ENCODE data around the gene CSH2.
"Not testable (repeated sequence)": the region's sequence is repeated elsewhere in the genome, so short reads cannot be mapped to it uniquely, and the experiment has no call there.

Gene CSH2

DNA sequence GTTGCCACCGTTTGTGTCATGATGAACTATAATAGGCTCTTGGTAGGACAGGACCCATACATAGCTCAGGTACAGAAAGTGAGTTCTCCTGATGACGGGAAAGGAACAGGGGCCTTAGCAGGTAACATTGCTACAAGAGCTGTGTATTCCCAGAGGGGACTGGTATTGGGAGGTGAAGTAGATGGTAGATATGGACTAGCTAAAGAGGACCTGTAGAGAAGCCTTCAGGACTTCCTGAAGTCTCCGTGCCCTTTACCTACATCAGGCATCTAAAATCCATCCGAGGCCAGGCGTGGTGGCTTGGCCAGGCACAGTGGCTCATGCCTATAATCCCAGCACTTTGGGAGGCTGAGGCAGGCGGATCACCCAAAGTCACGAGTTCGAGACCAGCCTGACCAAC, 18.3 kb downstream of the CSH2 start:
- no peak for DNase-seq (ENCODE audit: low read depth in 2 of 2)

DNA sequence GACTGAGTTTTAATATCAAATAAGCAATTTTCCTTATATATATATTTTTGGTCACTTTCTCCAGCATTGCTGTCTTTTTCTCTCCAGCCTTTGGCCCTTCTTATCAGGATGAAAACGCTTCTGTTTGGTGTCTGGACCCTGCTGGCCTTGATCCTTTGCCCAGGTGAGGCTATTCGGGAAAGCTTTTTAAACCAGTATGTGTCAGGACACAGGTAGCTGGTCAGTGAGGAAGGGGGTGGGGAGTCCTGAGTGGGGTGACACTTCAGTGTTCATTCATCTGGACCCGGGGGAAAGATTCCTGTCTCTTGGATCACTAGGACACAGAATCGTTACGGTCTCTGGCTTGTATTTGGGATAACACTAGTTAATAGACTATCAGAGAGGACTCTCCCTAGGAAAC, 18.8 kb downstream of the CSH2 start:
- no peak for DNase-seq (ENCODE audit: low read depth in 2 of 2)

DNA sequence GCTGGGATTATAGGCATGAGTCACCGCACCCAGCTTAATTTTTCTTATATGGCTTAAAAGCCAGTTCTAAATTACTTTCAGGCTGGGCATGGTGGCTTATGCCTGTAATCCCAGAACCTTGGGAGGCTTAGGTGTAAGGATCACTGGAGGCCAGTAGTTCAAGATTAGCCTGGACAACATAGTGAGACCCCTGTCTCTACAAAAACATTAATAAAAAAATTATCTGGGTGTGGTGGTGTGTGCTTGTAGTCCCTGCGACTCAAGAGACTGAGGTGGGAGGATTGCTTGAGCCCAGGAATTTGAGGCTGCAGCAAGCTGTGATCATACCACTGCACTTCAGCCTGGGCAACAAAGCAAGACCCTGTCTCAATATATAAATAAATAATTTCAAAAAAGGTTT, 20.2 kb downstream of the CSH2 start:
- DNase-seq (ENCODE audit: low read depth in 2 of 2) = no peak

DNA sequence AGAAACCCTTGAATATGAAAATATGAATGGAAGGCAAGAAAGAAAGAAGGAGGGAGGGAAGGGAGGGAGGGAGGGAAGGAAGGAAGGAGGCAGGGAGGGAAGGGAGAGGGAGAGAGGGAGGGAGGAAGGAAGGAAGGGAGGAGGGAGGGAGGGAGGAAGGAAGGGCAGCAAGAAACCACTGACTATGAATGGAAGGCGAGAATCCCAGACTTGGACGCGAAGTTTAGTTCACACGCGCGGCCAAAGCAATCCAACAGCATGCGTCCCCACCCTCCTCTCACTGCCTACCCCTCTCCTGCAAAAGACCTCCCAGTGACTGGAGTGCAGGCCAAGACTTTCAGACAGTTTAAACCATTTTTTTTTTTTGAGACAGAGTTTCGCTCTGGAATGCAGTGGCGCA, 23.1 kb downstream of the CSH2 start:
- no peak for DNase-seq (ENCODE audit: low read depth in 2 of 2)

DNA sequence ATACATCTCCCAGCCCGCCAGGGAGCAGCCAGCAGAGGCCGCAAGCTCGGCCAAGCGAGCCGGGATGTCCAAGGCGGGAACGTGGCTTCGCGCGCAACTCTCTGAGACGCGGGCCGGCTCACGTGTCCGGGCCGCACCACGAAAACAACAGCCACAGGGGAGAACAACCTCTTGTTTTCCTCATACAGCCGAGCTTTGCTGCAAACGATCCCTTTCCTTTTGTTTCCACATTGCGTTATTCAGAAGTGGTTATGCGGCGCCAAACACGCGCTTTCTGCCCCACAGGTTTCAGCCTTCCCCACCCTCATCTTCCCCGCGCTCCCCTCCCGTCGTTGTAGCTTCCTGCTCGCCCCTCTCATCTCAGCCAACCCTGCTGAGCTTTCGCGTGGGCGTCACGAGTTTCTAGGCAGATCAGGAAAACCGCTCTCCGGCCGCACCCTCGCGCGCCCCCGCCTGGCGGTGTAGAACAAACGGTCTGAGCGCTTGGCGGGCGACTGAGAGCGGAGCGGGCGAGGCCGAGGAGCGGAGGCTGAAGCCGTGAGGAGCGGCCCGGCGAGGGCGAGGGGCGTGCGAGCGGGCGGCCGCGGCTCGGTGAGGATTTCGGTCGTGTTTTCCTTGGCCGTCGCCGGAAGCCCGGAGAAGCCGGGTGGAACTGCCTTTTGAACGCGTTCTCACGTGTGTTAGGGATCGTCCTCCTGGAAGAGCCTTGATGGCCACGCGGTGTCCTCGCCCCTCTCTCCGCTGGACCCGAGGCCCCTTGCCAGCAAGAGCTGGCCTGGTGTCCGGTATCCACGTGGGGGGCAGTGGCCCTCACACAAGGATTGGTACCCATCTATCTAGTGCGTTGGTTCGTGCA, 24.4 kb downstream of the CSH2 start:
- peak; percentile 96 to 97 for DNase-seq (ENCODE audit: low read depth in 2 of 2)

DNA sequence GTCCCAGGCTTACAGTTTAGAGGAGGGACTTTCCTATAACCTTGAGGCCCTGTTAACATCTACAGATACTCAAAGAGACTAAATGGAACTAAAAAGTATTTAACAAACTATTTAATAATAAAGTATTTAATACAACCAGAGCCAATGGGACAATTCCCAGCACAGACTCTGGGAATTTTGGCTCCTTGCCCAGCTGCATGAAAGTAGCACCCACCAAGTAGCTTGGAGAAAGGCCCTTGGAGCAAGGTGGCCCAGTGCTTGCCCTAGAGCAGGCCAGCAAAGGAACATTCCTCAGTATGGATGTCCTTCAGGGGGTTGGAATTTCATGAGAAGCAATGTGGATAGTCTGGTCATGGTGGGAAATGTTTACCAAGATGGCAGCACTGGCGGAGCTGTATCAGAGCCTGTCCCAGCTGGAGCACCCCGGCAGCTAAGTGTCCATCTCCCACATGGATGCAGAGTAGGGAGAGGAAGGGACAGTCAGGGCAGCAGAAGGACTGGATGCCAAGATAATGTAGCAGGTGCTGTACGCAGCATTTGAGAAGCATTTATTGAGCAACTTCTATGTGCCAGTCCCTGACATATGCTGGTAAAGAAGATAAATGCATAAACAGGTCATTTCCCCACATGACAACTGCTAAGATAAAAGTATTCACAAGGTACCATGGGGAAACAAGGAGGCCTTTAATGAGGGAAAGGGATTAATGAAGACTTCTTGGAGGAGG, 25.8 kb downstream of the CSH2 start:
- no peak for DNase-seq (ENCODE audit: low read depth in 2 of 2)

DNA sequence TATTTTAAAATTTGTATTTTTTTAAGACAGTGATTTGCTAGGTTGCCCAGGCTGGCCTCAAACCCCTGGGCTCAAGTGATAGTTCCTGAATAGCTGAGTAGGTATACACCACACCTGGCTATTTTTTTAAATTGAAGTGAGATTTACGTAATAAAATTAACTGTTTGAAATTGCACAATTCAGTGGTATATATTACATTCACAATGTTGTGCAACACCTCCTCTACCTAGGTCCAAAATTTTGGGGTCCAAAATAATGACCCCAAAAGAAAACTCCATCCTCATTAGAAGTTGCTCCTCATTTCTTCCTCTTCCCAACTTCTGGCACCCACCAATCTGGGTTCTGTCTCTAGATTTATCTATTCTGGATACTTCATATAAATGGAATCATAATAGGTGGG, 28.0 kb downstream of the CSH2 start:
- no peak for DNase-seq (ENCODE audit: low read depth in 2 of 2)

DNA sequence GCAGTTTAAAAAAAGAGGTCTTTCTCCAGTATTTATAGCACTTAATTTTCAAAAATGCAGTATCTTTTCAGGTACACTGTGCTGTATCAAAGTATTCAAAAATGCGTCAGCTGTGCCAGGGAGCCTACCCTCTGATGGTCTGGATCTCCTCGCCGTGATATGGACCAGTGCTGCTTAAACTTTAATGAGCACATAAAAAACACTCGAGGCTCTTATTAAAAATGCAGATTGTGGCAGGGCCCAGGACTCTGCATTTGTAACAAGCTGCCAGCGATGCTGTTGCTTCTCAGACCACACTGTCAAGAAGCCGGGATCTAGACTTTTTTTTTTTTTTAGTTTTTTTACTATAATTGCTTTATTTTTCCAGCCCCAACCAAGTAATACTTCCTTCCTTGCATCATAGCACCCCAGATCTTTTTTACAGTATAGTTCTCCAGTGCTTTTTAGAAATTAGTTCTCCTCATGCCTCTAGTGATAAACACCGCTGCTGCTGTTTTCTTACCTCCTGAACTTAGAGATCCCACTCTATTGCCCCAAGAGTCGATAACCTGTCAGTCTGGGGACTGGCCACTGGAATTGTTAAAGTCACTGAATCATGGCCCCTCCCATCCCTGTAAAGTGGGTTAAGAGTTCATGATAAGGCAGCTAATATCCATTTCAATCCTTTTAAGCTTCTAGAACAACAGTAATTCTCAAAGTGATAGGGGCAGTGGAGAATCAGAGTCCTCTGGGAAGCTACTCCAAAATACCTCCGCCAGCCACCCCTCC, 29.4 kb downstream of the CSH2 start:
- DNase-seq (ENCODE audit: low read depth in 2 of 2) = no peak

DNA sequence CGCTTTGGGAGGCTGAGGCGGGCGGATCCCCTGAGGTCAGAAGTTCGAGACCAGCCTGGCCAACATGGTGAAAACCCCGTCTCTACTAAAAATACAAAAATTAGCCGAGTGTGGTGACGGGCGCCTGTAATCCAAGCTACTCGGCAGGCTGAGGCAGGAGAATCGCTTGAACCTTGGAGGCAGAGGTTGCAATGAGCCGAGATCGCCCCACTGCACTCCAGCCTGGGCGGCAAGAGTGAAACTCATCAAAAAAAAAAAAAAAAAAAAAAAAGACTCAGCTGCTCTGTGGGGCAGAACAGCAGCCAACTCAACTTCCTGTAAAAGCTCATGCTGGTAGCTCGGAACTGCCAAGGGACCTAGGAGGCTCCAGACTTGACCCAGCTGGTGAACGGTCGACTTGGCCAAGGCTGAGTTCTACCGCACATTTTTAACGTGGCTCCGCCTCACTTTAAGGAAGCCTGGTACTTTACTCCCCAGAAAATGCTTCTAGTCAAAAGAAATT, 30.0 kb downstream of the CSH2 start:
- DNase-seq (ENCODE audit: low read depth in 2 of 2) = not testable (repeated sequence)

DNA sequence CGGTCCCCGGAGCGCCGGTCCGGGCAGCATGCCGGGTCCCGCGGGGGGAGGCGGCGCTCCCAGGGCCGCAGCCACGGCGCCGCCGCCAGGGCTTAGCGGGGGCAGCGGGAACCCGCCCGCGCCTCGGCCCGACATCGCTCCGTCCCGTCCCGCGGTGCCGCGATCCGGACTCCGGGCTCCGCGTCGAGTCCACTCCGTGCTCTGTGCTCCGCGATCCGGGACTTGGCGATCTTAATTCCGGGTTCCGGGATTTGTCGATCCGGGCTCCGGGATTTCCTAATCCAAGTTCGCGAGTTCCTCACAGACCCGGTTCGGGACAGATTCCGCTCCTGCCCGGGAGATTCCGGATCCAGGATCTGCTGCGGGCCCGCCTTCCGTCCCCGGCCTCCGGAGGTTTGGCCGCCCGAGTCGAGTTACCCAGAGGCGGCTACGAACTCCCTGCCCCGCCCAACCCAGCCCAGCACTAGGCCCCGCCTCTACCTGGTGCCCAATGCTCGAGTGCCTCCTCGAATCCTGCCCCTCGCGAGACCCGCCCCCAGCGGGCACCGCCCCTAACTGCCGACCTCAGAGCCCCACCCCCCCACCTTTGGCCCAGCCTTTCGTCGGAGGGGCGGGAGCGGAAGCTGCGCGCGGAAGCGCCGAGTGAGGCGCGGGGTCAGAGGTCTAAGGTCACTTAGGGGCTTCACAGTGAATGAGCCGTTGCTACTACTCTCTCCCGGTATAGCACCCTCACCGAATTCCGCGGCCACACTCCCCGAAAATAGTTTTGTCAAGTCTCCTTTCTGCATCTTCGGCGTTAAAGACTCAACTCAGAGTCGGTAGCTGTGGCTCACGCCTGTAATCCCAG, 30.7 kb downstream of the CSH2 start, which contains the start of gene SMARCD2:
SMARCD2 (minus strand) TSS at position 146 of the 847 bp plus-strand sequence; CDS start at position 135, 11 bp downstream.
- DNase-seq (ENCODE audit: low read depth in 2 of 2) = peak; percentile 98 to 99

DNA sequence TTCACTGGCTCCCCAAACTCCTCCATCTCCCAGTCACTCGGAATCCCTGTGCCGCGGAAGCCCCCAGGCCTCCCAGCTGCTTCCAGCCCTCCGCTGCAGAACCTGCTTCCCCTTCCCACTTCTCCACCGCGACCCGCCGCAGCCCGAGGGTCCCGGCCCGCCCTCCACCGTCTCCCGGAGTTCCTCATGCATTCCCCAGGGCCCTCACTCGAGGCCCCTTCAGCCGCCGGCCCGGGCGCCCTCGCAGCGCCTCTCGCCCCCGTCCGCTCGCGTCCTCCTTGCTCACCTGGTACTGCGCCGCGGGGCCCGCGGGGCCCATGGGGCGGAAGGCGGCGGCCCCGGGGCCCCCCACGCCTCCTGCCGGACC, 31.3 kb downstream of the CSH2 start:
- DNase-seq (ENCODE audit: low read depth in 2 of 2) = no peak

DNA sequence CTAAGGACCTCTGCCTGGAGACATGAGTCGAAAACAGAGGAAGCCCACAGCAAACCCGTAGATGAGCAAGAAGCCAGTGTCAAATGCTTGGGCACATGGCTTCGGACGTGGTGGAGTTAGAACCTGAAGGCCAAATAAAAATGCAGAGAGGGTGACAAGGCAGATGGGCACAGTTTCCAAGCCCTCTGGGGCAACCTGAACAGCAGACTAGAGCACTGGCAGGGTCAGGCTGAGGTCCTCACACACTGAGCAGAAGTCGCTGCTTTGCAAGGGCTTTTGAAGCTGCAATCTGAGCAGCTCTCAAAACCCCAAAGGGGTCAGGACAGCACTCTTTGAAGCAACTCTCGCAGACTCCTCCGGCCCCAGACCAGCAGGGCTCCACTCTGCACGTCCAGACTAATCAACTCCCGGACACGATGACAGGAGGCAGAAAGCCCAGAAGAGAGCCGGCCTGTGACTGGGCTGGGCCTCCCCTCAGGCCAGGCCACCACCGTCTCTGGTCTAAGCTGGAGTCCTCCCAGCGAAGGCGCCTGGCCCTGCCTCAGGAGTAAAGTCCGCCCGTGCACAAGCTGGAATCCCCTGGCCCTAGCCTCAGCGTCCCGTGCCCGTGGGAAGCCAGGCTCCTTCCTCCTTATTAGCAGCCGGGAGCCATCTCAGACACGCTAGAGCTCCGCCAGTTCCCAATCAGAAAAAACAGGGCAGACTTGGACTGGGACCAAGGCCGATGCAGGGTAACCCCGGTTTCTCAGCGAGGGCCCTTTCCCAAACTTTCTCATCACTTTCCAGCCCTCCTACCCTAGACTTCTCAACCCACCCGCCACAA, 31.9 kb downstream of the CSH2 start:
- no peak for DNase-seq (ENCODE audit: low read depth in 2 of 2)

DNA sequence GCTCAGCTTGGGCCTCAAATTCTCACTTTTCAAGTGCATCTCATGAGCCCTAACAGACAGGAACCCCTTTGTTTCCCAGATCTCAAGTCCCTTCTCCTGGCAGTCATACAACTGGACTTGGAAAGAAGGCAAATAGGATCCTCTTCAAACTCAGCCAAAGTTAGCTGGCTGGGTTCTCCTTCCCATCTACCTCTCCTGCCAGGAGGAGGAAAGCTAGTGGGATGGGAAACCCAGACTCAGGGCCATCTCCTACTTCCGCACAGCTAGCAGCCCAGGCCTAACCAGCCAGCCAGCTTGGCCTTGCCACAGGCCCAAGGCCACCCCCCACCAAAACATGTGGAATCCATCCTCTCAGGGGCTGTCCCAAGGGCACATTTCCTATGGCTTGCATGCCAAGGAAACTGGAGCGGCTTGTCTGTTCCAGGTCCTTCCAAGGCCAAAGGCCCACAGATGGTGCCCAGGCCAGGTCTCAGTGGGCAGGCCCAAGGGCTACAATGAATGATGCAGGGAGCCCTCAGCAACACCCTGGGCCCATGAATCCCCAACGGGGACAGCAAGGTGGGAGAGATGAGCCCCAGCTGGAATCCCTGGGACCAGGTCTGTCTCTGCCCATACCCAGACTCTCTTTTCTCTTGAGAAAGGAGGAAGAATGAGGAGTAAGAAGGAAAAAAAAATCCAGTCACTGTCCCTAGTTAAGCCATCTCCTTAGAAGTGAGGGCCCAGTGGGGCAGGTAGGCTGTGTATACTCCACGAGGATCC, 32.7 kb downstream of the CSH2 start:
- no peak for DNase-seq (ENCODE audit: low read depth in 2 of 2)

DNA sequence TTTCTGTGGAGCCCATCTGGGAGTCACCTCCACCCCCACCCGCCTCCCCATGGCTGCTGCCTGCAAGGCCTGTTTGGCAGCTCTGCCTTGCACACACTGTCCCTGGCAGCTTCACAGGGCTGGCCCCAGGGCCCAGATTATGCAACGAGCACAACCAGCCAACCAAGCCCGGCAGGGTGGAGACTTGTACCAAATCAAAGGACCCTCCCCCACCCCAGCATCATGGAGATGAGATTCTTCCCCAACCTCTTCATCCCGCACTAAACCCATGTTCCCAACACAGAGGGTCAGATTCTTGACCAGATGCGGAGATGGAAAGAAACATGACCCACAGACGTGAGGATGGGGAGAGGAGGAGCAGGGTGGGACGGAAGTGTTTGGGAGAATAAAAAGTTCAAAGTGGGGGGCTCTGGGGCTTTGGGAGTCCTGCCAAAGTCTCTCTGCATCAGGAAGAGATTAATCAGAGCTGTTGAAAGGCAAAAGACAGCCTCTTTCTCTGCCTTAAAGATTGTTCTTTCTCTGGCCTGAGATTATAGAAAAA, 34.8 kb downstream of the CSH2 start:
- DNase-seq (ENCODE audit: low read depth in 2 of 2) = no peak

DNA sequence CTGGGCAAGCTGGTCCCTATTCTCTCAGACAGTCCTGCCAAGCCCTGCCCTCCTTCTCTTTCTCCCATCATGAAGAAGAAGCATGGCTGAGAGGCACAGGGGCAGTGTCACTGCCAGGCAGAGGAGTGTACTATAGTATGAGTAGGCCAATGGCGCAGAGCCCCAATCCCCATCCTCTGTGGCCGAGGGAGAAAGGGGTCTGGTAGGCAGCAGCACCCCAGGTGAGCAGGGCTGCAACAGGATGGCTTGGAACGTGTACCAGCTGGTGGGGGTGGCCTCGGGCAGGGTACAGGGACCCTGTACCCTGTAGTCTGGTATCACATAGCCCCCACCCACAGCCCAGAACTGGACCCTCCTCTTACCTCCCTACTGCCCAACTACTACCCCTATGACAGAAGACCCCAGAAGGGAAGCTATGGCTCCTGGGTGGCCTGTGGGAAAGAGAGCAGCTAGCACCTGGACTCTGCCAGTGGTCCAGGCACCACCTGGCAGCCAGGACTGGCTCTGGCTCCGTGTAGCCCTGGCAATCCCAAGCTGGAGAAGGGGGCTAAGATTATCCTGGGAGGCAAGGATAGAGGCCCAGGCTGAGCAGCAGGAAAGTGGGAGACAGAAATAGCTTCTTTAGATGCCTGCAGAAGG, 35.4 kb downstream of the CSH2 start:
- no peak for DNase-seq (ENCODE audit: low read depth in 2 of 2)

DNA sequence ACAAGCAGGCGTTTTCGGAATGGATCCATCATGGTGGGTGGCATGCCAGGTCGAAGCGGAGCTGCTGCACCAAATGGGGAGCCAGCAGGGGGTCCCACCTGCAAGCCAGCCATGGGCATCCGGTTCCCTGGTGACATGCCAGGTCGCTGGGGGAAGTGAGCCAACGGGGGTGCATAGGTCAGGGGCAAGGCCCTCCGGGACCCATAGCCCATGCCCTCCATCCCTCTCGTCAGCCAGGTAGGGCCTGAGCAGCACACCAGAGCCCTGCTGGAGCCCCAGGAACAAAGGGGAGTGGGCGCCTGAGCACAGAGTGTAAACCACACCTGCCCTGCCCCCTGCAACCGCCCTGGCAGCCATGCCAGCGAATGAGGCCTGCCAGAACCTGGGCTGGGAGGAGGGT, 36.0 kb downstream of the CSH2 start:
- DNase-seq (ENCODE audit: low read depth in 2 of 2) = no peak

DNA sequence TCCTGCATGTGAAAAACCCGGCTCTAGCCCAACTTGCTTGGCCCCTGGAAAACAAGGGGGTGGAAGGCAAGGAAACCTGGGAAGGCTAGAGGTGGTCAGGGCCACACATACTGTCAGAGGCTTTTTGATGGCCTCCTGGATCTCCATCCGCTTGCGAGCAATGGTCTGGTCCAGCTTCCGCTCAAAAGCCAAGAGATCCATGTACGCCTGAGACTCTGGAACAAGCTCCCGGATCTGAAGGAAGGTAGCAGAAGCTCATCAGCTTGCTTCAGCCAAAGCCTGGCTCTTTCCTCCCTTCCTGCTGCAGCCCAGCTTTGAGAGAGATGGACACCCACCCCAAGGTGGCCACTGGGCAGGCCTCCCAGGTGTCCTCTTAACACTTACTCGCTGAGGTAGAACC, 36.7 kb downstream of the CSH2 start:
- DNase-seq (ENCODE audit: low read depth in 2 of 2) = no peak

DNA sequence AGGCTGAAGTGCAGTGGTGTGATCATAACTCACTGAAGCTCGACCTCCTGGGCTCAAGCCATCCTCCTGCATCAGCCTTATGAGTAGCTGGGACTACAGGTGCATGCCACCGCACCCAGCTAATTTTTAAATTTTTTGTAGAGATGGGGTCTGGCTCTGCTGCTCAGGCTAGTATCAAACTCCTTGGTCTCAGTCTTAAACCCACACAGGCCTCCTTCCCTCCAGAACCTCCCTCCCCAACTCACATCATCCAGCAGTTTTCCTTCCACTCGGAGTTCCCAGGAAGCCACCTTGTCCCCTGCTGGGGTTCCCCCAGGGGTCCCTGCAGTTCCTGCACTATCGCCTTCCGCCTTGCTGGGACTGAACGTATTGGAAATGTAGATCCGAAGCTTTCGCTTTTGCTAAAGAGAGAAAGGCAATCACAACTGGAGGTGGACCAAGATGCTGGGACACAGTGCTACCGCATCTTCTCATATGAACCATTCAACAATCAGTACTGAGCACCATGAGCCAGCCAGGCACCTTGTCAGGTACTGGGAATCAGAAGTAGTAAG, 38.2 kb downstream of the CSH2 start:
- DNase-seq (ENCODE audit: low read depth in 2 of 2) = no peak
